CD4-positive, alpha-beta T cell treated with Interleukin-4 for 1 hour (primary cell): ENCODE results near the gene RGS6.

Experiments
- DNase-seq, 2 donors: peaks; one replicate each; pipeline ENCODE4 v3.0.0-alpha.2; 2020 to 2022

Gene RGS6

GRCh38 chr14:72254937-72255472 is 322.8 kb downstream of the RGS6 start:
- no peak for DNase-seq

- DNase-seq, result no peak
These were observed 323.8 kb downstream of the RGS6 start for GRCh38 chr14:72256055-72256454.

GRCh38 chr14:72261068-72261467 is 328.8 kb downstream of the RGS6 start:
- DNase-seq, result no peak

- DNase-seq, result no peak
These were observed 330.5 kb downstream of the RGS6 start for GRCh38 chr14:72262771-72263170.

GRCh38 chr14:72264716-72265115 is 332.5 kb downstream of the RGS6 start:
- DNase-seq, result no peak

GRCh38 chr14:72270147-72270727 is 338.0 kb downstream of the RGS6 start:
- DNase-seq, result no peak

- DNase-seq, result no peak
These were observed 338.5 kb downstream of the RGS6 start for GRCh38 chr14:72270749-72271148.

- no peak for DNase-seq
These were observed 343.0 kb downstream of the RGS6 start for GRCh38 chr14:72275242-72275641.

GRCh38 chr14:72278316-72278715 is 346.1 kb downstream of the RGS6 start:
- no peak for DNase-seq

GRCh38 chr14:72284176-72284575 is 351.9 kb downstream of the RGS6 start:
- no peak for DNase-seq

GRCh38 chr14:72290241-72290640 is 358.0 kb downstream of the RGS6 start:
- DNase-seq, result no peak

GRCh38 chr14:72291908-72292688 is 359.9 kb downstream of the RGS6 start:
- DNase-seq, result peak in 1 of 2 donors; percentile 2

- DNase-seq, result no peak
These were observed 360.4 kb downstream of the RGS6 start for GRCh38 chr14:72292689-72293024.

- DNase-seq, result no peak
These were observed 369.1 kb downstream of the RGS6 start for GRCh38 chr14:72301352-72301751.

- no peak for DNase-seq
These were observed 371.7 kb downstream of the RGS6 start for GRCh38 chr14:72303930-72304329.

GRCh38 chr14:72305561-72305960 is 373.3 kb downstream of the RGS6 start:
- DNase-seq, result no peak

GRCh38 chr14:72308967-72309485 is 376.8 kb downstream of the RGS6 start:
- DNase-seq, result no peak

- no peak for DNase-seq
These were observed 378.9 kb downstream of the RGS6 start for GRCh38 chr14:72311116-72311515.

- no peak for DNase-seq
These were observed 379.3 kb downstream of the RGS6 start for GRCh38 chr14:72311516-72311915.

GRCh38 chr14:72314808-72315435 is 382.7 kb downstream of the RGS6 start:
- DNase-seq, result no peak

- no peak for DNase-seq
These were observed 383.5 kb downstream of the RGS6 start for GRCh38 chr14:72315714-72316113.

GRCh38 chr14:72318648-72319047 is 386.4 kb downstream of the RGS6 start:
- DNase-seq, result no peak

- DNase-seq, result no peak
These were observed 399.8 kb downstream of the RGS6 start for GRCh38 chr14:72332046-72332445.

GRCh38 chr14:72332871-72333270 is 400.6 kb downstream of the RGS6 start:
- DNase-seq, result no peak
